NCI-H2196 treated with DMSO at 0.1 percent for 48 hours (cell line): ENCODE data around the gene GALNS.

Experiments used
- DNase-seq: peaks from one replicate; lab custom pipeline; 2025; ENCODE audit not compliant: unreplicated experiment; lab: John Stamatoyannopoulos, UW

GALNS gene

GRCh38 chr16:88876942-88877526 lies 20.3 kb upstream of the GALNS start:
- no peak for DNase-seq

GRCh38 chr16:88875703-88876234 lies 19.0 kb upstream of the GALNS start:
- no peak for DNase-seq

- no peak for DNase-seq
Observed at GRCh38 chr16:88874938-88875599, 18.3 kb upstream of the GALNS start.

GRCh38 chr16:88872650-88873331 lies 16.0 kb upstream of the GALNS start:
- DNase-seq, result no peak

- no peak for DNase-seq
Observed at GRCh38 chr16:88871730-88872416, 15.1 kb upstream of the GALNS start.

GRCh38 chr16:88871349-88871702 lies 14.6 kb upstream of the GALNS start:
- DNase-seq, result no peak

GRCh38 chr16:88870608-88871348 lies 14.0 kb upstream of the GALNS start:
- DNase-seq, result no peak

- DNase-seq, result no peak
Observed at GRCh38 chr16:88869673-88869980, 12.9 kb upstream of the GALNS start.

GRCh38 chr16:88868974-88869672 lies 12.4 kb upstream of the GALNS start:
- no peak for DNase-seq

- no peak for DNase-seq
Observed at GRCh38 chr16:88867581-88868246, 11.0 kb upstream of the GALNS start.

GRCh38 chr16:88866151-88866920 lies 9.6 kb upstream of the GALNS start, which contains the start of gene PABPN1L:
TSS of gene PABPN1L (minus strand) at chr16:88866660. CDS start at chr16:88866606, 54 bp downstream.
- DNase-seq, result no peak

GRCh38 chr16:88865742-88866141 lies 9.0 kb upstream of the GALNS start:
- no peak for DNase-seq

GRCh38 chr16:88865310-88865709 lies 8.6 kb upstream of the GALNS start:
- DNase-seq, result no peak

GRCh38 chr16:88864521-88864920 lies 7.8 kb upstream of the GALNS start:
- DNase-seq, result no peak

- DNase-seq, result no peak
Observed at GRCh38 chr16:88864099-88864498, 7.4 kb upstream of the GALNS start.

GRCh38 chr16:88863426-88863825 lies 6.7 kb upstream of the GALNS start:
- DNase-seq, result no peak

GRCh38 chr16:88862968-88863367 lies 6.2 kb upstream of the GALNS start:
- no peak for DNase-seq

- DNase-seq, result no peak
Observed at GRCh38 chr16:88861359-88861758, 4.6 kb upstream of the GALNS start.
